NCI-H2196 (cell line): Measurements from ENCODE around the gene TMEM201.

Experiments
- DNase-seq: peaks from one replicate; lab custom pipeline; 2025; ENCODE audit not compliant: unreplicated experiment; lab: John Stamatoyannopoulos, UW

TMEM201 gene

DNA sequence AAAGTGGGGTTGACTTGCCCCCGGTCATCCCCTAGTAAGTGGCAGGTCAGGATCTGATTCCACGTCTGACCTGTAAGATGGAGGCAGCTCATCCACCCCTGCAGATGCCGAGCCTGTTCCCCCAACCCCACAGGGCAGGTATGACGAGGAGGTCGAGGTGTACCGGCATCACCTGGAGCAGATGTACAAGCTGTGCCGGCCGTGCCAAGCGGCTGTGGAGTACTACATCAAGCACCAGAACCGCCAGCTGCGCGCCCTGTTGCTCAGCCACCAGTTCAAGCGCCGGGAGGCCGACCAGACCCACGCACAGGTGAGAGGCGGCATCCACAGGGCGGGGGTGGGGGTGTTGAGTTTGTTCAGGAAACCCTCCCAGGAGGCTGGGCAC, 9.6 kb downstream of the TMEM201 start:
- no peak for DNase-seq

DNA sequence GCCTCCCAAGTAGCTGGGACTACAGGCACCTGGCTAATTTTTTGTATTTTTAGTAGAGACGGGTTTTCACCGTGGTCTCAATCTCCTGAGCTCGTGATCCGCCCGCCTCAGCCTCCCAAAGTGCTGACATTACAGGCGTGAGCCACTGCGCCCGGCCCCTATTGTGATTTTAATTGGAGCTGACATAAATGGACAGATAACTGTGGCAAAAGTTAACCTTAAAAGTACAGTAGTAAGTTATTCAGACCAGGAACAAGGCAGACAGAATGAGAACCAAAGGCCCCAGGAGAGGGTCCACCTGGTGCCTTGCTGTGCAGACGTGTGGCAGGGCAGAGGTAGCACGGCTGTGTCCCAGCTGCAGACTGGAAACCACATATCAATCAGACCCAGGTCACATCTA, 11.0 kb downstream of the TMEM201 start:
- DNase-seq, result no peak

DNA sequence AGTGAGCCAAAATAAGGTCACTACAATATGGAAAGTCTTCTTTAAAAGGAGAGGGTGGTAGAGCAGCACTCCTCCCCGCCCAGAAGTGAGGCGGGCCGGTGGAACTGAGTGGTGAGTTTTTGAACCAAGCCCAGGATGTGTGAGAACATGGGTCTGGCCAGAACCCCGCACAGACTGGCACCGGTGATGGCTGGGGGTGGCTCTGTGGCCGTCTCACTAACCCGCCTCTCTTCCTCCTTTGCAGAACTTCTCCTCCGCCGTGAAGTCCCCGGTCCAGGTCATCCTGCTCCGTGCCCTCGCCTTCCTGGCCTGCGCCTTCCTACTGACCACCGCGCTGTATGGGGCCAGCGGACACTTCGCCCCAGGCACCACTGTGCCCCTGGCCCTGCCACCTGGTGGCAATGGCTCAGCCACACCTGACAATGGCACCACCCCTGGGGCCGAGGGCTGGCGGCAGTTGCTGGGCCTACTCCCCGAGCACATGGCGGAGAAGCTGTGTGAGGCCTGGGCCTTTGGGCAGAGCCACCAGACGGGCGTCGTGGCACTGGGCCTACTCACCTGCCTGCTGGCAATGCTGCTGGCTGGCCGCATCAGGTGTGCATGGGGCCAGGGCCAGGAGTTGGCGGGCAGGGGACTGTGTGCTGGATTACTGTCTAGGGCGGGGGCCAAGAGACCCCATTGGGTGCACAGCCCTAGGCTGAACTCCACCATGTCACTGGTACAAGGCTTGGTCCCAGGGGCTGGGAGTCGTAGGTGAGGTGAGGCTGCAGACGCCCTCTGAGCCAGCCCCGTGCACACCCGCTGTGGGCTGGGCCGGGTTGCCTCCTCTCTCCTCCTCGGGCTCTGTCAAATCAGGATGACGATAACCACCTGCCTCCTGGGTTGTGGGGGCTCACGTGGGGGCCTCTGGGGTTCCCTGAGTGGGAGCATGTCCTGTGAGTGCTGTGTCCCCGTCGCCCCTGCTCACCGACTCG, 12.4 kb downstream of the TMEM201 start:
- no peak for DNase-seq

DNA sequence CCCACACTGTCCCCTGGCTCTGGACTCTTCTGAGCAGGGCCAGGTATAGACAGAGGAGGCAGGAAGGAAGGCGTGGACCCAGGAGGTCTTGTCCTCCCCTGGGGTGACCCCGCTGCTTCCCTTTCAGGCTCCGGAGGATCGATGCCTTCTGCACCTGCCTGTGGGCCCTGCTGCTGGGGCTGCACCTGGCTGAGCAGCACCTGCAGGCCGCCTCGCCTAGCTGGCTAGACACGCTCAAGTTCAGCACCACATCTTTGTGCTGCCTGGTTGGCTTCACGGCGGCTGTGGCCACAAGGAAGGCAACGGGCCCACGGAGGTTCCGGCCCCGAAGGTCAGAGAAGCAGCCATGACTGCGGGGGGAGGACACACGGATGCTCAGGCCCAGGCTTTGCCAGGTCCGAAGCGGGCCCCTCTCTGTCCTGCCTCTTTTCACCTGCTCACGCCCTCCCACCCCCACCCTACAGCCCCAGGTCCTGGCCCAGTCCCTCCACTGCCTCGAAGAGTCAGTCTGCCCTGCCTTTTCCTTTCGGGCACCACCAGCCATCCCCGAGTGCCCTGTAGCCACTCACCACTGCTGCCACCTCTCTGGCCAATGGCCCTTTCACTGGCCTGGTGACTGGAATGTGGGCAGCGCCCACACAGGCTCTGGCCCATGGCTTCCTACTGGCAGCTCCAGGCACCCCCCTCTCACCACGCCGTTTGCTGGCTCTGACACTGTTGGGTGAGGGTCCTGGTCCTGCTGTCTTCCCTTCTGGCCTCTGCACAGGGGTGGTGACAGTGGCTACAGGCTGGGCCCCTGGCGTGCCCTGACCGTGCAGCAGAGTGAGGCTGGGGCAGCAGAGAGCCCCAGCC, 13.5 kb downstream of the TMEM201 start:
- no peak for DNase-seq

DNA sequence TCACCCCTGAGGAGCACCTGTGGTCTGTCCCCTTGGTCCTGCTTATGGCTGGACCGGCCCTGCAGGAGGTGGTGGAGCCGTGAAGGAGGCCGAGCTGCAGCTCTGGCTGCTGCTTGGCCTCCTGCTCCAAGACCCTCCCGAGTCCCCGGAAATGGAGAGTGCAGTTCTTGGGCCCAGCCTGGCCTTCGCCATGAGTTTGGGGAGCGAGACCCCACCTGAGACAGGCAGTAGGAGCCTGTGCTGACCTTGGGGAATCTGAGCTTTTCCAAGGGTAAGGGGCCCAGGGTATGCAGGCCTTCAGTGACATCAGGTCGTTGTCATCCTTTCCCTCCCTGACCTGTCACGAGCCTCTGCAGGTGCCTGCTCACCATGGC, 14.1 kb downstream of the TMEM201 start:
- DNase-seq, result no peak

DNA sequence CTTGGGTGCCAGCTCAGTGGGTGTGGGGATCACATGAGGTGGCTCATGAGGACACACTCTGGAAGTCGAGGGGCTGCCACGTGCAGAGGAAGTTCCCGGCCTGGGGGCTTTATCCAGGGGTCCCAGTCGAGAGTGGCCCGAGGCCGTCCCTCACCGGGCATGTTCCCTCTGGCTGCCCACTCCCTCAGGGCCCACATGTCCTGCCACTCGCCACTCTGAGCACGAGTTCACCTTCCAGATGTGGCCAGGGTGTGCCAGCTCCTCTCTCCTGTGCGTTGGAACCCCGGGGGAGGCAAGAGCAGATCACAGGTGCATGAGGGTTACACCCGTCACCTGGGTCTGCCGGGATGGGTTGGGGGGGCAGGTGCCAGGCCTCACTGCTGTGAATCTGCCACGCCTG, 14.6 kb downstream of the TMEM201 start:
- DNase-seq, result no peak

DNA sequence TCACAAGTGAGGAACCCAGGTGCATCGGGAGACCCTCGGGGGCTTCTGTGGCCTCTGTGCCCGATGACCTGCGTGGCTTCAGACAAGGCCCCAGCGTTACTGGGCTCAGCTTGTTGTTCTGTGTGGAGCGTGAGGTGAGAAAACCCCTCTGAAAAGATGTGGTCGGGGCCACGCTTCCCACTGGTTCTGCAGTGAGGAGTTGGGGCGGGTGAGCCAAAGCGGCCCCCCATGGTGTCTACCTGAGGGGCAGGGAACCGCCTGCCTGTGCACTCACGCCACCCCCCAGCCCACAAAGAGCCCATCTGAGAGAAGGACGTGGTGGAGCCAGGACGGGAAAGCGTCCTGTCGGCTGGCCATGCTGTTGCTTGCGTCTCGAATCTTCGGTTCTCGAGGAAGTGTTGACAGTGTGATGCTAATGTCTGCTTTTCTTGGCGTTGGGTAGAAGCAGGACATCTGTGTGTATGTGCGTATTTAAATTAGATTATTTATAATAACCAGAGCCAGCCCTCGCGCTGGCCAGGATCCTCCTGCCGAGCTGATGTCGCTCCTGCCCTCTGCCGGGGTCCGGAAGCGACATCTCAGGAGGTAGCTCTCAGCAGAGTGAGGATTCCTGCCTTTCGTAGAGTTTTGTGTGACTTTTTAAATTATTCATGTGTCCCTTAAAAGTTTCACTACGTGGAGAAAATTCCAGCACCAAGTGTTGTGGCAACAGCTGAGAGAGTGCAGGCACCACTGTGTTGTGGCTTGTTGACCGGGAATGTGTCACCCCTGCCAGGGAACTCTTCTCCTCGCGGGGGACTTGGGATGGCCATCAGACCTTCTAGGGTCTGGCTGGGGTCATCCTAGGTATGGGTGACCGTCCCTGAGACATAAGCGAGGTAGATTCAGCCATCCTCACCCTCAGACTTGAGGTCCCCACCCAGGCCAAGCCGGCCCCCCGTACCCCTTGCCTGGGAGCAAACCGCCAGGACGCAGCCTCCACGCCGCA, 15.3 kb downstream of the TMEM201 start:
- DNase-seq, result no peak

DNA sequence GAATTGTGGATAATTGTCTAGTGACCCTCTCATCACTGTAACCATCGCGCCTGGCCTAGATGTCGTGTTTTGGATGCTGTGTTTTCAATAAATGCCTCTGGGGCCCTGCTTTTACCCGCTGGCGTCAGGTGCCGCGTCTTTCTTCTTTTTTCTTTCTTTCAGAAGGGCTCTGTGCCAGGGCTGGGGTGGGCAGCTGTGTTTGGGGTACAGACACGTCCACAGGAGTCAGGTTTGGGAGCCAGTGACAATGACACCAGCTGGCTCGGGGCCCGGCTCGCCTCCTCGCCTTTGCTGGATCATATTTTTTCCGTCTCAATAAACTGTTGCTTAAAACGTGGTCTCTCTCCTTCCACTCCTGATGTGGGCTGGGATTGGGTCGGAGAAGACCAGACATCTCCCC, 16.1 kb downstream of the TMEM201 start:
- no peak for DNase-seq

DNA sequence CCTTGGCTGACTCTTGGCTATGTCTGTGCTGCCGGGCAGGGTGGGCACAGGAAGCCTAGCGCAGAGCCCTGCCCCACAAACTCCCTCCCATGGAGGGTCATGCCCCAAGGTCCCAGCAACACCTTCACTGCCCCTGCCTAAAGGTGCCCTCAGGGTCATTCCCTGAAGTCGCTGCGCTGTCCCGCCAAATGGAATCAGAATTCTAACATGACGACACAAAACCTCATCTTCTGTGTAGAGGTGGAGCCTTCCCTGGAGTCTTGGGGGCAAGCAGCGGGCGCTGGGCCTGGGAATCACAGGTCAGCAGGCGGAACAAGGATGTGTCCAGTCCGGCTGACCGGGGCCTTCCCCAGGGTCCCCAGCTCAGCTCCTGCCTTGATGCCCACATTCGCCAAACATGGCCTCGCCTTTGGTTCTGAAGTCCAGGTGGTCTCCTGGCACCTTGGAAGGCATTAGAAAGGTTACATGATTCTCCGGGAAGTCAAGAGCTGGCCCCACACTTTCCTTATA, 17.3 kb downstream of the TMEM201 start:
- no peak for DNase-seq

DNA sequence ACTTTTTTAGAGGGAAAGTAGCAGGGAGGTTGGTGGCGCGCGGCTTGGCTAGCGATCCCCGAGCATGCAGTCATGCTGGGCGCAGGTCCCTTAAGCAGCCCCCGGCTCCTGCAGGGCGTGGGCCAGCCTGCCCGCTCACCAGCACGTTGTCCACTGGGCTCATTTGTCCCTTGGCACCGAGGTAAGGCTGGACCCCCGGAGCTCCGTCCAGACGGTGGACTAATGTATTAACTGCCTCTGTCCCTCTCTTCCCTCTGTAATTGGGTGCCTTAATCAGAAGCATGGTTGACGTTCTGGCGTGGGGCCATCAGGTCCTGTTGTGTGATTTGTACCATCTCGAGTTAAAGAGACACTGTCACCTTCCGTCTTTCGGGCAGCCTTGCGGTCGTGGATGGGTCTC, 17.7 kb downstream of the TMEM201 start:
- no peak for DNase-seq

DNA sequence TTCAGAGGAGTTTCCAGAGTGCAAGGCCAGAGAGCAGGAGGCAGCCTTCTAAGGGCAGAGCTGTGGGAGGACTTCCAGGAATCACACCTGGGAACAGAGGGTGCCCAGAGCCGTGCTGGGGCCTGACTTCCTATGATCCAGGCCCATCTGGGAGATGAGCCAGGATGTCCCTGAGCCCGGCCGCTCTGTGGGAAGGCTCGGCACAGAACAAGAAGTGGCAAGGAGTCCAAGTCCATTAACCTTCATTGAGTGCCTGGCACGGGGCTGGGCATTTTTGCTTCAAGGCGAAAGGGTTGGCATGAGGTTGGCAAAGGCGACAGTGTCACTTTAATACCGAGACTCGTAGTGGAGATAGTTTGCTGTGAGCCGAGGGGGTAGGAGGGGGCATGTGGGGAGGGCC, 18.2 kb downstream of the TMEM201 start:
- DNase-seq, result no peak

DNA sequence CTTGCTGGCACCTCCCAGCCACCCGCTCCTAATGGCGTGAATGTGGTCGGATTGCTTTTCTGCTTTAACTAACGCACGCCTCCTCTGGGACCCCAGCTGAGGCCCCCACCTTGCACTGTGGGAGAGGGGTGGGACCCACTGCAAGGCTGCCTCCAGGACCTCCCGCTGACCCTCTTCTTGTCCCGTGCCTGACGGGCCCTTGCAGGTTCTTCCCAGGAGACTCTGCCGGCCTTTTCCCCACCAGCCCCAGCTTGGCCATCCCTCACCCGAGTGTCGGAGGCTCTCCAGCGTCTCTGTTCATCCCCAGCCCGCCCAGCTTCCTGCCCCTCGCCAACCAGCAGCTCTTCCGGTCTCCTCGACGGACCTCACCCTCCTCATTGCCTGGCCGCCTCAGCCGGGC, 18.6 kb downstream of the TMEM201 start:
- DNase-seq, result no peak

DNA sequence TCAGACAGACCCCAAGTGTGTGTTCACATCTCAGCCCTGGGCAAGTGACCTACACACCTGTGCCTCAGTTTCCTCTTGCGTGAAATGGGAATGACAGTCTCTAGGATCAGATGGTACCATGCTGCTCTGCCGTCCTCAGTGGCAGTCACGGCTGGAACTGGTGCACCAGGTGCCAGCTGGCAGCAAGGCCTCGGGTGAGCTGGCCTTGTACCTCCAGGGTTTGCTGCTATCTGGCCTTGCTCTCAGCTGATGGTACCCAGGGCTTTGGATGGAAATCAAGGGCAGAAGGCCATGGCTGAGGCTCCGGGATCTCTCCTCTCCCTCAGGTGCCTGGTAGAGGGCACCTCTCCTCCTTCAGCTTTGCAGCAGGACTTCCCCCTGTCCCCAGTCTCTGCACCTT, 21.3 kb downstream of the TMEM201 start:
- DNase-seq, result no peak

DNA sequence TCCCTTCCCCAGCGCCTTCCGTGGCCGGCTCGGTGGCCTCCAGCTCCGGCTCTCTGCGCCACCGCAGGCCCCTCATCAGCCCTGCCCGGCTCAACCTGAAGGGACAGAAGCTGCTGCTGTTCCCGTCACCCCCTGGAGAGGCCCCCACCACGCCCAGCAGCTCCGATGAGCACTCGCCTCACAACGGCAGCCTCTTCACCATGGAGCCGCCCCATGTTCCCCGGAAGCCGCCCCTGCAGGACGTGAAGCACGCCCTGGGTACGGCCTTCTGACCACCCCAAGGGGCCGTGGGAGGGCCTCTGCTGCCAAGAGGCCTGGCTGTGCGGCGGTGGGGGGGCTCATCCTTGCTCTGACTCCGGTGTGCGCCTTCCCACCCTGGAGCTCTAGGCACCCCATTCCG, 21.8 kb downstream of the TMEM201 start:
- DNase-seq, result no peak

DNA sequence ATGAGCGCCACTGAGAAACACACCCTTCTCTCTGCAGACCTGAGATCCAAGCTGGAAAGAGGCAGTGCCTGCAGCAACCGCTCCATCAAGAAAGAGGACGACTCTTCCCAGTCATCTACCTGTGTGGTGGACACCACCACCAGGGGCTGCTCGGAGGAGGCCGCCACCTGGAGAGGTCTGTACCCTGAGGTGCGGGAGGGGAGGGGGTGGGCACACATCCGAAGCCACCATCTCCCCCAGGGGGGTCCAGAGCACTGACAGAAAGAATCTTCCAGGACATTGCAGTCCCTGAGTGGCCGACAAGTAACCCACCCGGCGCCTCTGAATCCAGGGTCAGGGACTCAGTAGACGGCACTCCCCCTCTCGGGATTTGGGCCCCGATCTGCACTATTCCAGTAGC, 23.0 kb downstream of the TMEM201 start:
- DNase-seq, result no peak

DNA sequence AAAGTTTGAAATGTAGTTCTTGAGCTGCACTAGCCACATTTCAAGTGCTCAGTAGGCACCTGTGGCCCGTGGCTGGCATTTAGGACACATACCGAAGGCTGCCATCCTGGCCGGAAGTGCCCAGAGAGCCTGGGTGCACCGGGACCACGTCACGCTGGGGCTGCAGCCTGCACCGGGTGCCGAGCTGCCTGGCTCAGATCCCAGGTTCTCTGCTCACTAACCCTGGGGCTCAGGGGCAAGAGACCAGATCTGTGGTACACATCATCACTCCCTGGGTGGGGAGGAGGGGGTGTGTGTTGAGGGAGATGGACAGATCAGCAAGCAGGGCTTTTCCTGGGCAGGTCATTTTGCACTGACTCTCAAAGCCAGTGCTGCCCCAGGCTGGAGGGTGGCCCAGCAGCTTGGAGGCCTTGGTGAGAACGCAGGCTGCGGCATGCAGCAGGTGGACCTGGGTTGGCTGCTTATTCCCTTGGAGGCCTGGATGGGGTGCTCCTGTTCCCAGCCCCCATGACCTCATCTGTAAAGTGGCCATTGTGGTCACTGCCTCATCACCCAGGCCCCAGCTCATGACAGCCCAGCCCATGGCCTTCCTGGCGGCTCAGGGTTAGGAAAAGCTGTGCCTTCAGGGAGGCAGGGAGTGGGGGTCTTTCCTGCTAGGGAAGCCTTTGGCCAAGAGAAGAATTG, 23.6 kb downstream of the TMEM201 start:
- DNase-seq, result no peak

DNA sequence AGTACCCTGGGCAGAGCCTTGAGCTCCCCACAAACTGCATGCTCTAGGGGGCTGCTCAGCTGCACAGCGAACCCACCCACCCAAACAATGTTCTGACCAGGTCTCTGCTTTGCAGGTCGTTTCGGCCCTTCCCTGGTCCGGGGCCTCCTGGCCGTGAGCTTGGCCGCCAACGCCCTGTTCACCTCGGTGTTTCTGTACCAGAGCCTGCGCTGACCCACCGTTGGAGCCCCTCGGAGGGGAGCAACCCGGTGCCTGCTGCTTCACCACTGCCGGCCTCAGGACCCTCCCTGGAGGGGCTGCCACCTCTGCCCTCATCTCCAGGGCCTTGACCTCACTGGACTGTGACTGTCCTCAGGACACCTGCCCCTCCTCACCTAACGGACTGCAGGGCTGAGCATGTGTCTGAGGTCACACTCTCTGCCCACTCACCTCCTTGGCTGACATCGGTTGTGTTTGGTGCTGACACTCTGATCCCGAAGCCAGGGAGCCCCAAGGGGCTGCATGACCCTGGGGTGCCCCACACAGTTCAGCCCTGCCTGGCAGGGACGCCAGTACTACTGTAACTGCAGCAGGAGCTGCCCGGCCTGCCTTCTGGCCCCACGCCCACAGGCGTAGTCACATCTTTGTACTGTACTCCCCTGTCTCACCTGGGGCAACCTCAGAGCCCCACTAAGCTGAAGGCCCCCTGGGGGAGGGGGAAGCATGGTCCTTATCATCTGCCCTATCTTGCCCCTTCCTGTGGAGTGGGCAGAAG, 24.3 kb downstream of the TMEM201 start:
- DNase-seq, result no peak

DNA sequence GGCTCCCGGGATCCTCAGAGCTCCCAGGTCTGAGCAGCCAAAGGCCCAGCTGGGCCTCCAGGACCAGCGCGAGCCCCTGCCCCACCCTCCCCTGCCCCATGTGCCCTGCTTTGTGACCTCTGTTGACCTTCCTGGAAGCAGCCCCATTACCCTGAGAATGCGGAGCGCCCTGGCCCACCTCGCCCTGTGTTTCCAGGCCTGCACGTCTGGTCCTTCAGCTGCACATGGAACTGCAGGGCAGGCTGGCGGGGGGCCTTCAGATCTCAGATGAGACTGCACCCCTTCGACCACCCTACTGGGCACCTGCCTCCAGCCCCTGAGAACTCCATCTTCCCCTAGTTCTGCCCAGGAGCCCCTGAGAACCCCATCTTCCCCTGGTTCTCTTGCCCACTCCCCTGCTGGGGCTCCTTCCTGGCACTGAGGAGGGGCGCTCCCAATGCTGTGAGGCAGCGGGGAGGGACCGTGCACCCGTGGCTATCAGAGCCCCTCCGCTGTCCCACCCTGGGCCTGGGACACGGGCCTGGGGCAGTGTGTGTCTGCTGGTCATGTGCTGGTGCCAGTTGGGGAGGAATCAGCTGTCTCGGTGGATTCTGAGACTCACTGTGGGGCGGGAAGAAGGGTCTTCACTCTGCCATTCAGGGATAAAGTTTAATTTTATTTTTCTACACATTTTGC, 25.1 kb downstream of the TMEM201 start:
- DNase-seq, result no peak
